ENCODE data around the gene PLCB4.

- no peak for TF ChIP-seq POLR2AphosphoS5 (IDR thresholded peaks at IDR 0.05; ENCODE audit: borderline replicate concordance, low read depth, low read length)
- no peak for TF ChIP-seq EZH2 (IDR thresholded peaks at IDR 0.05)
- no peak for TF ChIP-seq FOXP2 (optimal IDR thresholded peaks at IDR 0.05; ENCODE audit: control extremely low read depth, extremely low read length, insufficient read depth)
These were observed 333.7 kb downstream of the PLCB4 start for GRCh38 chr20:9402546-9402945.
